AG10803 (cell line): ENCODE data around the gene AGTRAP.
A peak's percentile ranks its signal among the peaks of the same experiment; 100 is the strongest.

Experiments used
- DNase-seq: peaks from one replicate; pipeline ENCODE4 v3.0.0; 2010; ENCODE audit warnings: low read depth
- H3K4me3 ChIP-seq: 2 replicates; pipeline ENCODE4 v1.5.1; 2011; ENCODE audit warnings: mild to moderate bottlenecking, low read length, control low read depth
- CTCF ChIP-seq: conservative IDR thresholded peaks from 2 replicates; pipeline ENCODE4 v1.5.1; 2011; ENCODE audit warnings: mild to moderate bottlenecking, low read length, control low read depth, inconsistent platforms

The AGTRAP gene

GRCh38 chr1:11768821-11769220 lies 32.9 kb downstream of the AGTRAP start:
- peak; percentile 52 for DNase-seq
- no peak overlapping the region for H3K4me3 ChIP-seq
- TF ChIP-seq CTCF: no peak

GRCh38 chr1:11769274-11769673 lies 33.3 kb downstream of the AGTRAP start:
- no peak for DNase-seq
- no peak for TF ChIP-seq CTCF
- no peak overlapping the region for H3K4me3 ChIP-seq

GRCh38 chr1:11770011-11770410 lies 34.1 kb downstream of the AGTRAP start:
- H3K4me3 ChIP-seq: no peak overlapping the region
- no peak for TF ChIP-seq CTCF
- peak; percentile 58 for DNase-seq

GRCh38 chr1:11771481-11772043 lies 35.6 kb downstream of the AGTRAP start:
- TF ChIP-seq CTCF: no peak
- DNase-seq: no peak
- no peak overlapping the region for H3K4me3 ChIP-seq

- no peak for DNase-seq
- H3K4me3 ChIP-seq: no peak overlapping the region
- no peak for TF ChIP-seq CTCF
Measured at GRCh38 chr1:11772458-11772857, 36.5 kb downstream of the AGTRAP start.

- no peak overlapping the region for H3K4me3 ChIP-seq
- TF ChIP-seq CTCF: no peak
Measured at GRCh38 chr1:11774753-11775152, 38.8 kb downstream of the AGTRAP start.

GRCh38 chr1:11777658-11778322 lies 41.9 kb downstream of the AGTRAP start:
- TF ChIP-seq CTCF: no peak
- H3K4me3 ChIP-seq: no peak overlapping the region
- no peak for DNase-seq

More at GRCh38 chr1:11774753-11775152, 38.8 kb downstream of the AGTRAP start:
- no peak for DNase-seq
